WTC11 (cell line): ENCODE measurements around the gene MGAT4A. TPM values are rescaled to one million over a fixed set of nuclear protein-coding genes. Genes with fewer than 3 reads are reported as not detected.

ENCODE experiments used
- ATAC-seq: fragments of 200-7000 bp; cut with Tn5 transposase; 2 replicates; pipeline ENCODE4 v1.10.0; 2021; ENCODE audit warnings: mild to moderate bottlenecking, moderate library complexity
- CTCF ChIA-PET: fragments of 300-600 bp; sonication (Branson Sonifier 250); formaldehyde crosslinking; loops from one replicate; lab custom pipeline; 2021; ENCODE audit warnings: antibody characterized with exemption; lab: Charles Lee
- POLR2A ChIA-PET: fragments of 350-600 bp; sonication (Branson Sonifier 250); formaldehyde crosslinking; loops from one replicate; lab custom pipeline; 2021; ENCODE audit warnings: antibody characterized with exemption; lab: Charles Lee
- DNase-seq: peaks from one replicate; pipeline ENCODE4 v3.0.0; 2021; ENCODE audit warnings: low spot score
- H3K27ac Mint-ChIP-seq: 2 replicates; pipeline ENCODE4 v1.8.0; 2021; ENCODE audit warnings: mixed read lengths
- H3K27me3 Mint-ChIP-seq: 2 replicates; pipeline ENCODE4 v1.8.0; 2021; ENCODE audit warnings: low read depth, mild to moderate bottlenecking, moderate library complexity, mixed read lengths
- H3K36me3 Mint-ChIP-seq: 2 replicates; pipeline ENCODE4 v1.8.0; 2021; ENCODE audit warnings: mixed read lengths
- H3K4me1 Mint-ChIP-seq: 2 replicates; pipeline ENCODE4 v1.8.0; 2022; ENCODE audit warnings: mixed read lengths
- H3K4me3 Mint-ChIP-seq: 2 replicates; pipeline ENCODE4 v1.8.0; 2021; ENCODE audit warnings: mild to moderate bottlenecking, moderate library complexity, mixed read lengths
- H3K9me3 Mint-ChIP-seq: 2 replicates; pipeline ENCODE4 v1.8.0; 2021; ENCODE audit warnings: mixed read lengths
- CREB1 ChIP-seq: sonication (generic); formaldehyde crosslinking; IDR thresholded peaks from 2 replicates; pipeline ENCODE4 v1.8.0; 2023; ENCODE audit warnings: mild to moderate bottlenecking, missing genetic modification reagents
- EMX1 ChIP-seq: fragments of 250-450 bp; sonication (Bioruptor Pico); IDR thresholded peaks from 2 replicates; pipeline ENCODE4 v1.8.0; 2021; ENCODE audit warnings: mild to moderate bottlenecking
- FOXJ3 ChIP-seq: sonication (generic); formaldehyde crosslinking; IDR thresholded peaks from 2 replicates; pipeline ENCODE4 v1.9.0; 2021; ENCODE audit warnings: missing genetic modification reagents, mild to moderate bottlenecking, borderline replicate concordance
- FOXP1 ChIP-seq: sonication (generic); formaldehyde crosslinking; IDR thresholded peaks from 2 replicates; pipeline ENCODE4 v1.8.0; 2022; ENCODE audit warnings: missing genetic modification reagents, mild to moderate bottlenecking, moderate library complexity, borderline replicate concordance
- GRHL2 ChIP-seq: fragments of 250-450 bp; sonication (Bioruptor Pico); IDR thresholded peaks from 2 replicates; pipeline ENCODE4 v1.8.0; 2022; ENCODE audit warnings: mild to moderate bottlenecking, moderate library complexity; ENCODE audit not compliant: insufficient replicate concordance, severe bottlenecking
- JUN ChIP-seq: sonication (generic); formaldehyde crosslinking; IDR thresholded peaks from 2 replicates; pipeline ENCODE4 v1.8.0; 2023; ENCODE audit warnings: mild to moderate bottlenecking, missing genetic modification reagents
- MXD4 ChIP-seq: fragments of 250-450 bp; sonication (Bioruptor Pico); IDR thresholded peaks from 2 replicates; pipeline ENCODE4 v1.8.0; 2021; ENCODE audit warnings: mild to moderate bottlenecking, moderate library complexity, borderline replicate concordance
- NR1H2 ChIP-seq: sonication (generic); formaldehyde crosslinking; IDR thresholded peaks from 2 replicates; pipeline ENCODE4 v1.9.0; 2021; ENCODE audit warnings: mild to moderate bottlenecking, moderate library complexity, missing genetic modification reagents
- OVOL2 ChIP-seq: fragments of 250-450 bp; sonication (Bioruptor Pico); IDR thresholded peaks from 2 replicates; pipeline ENCODE4 v1.9.0; 2021; ENCODE audit warnings: mild to moderate bottlenecking, borderline replicate concordance
- PRRX2 ChIP-seq: fragments of 250-450 bp; sonication (Bioruptor Pico); IDR thresholded peaks from 2 replicates; pipeline ENCODE4 v1.8.0; 2021; ENCODE audit warnings: mild to moderate bottlenecking
- ZNF121 ChIP-seq: sonication (generic); formaldehyde crosslinking; IDR thresholded peaks from 2 replicates; pipeline ENCODE4 v1.8.0; 2023; ENCODE audit warnings: missing genetic modification reagents
- ZNF423 ChIP-seq: fragments of 250-450 bp; sonication (Bioruptor Pico); IDR thresholded peaks from 2 replicates; pipeline ENCODE4 v2.1.2; 2022; ENCODE audit warnings: mild to moderate bottlenecking, moderate library complexity
- total RNA-seq: library from RNA; stranded (reverse); gene quantifications from 3 replicates; pipeline ENCODE4 v1.2.3, GENCODE V29; 2021
- TF ChIP-seq, protein P1 (sequence below): sonication (generic); formaldehyde crosslinking; conservative IDR thresholded peaks from 2 replicates; pipeline ENCODE4 v1.8.1; 2023; ENCODE audit warnings: mild to moderate bottlenecking, low read depth, missing genetic modification reagents, moderate library complexity
- TF ChIP-seq, protein P2 (sequence below): sonication (generic); formaldehyde crosslinking; IDR thresholded peaks from 2 replicates; pipeline ENCODE4 v1.8.0; 2023; ENCODE audit warnings: mild to moderate bottlenecking, missing genetic modification reagents
- TF ChIP-seq, protein P3 (sequence below): sonication (generic); formaldehyde crosslinking; conservative IDR thresholded peaks from 2 replicates; pipeline ENCODE4 v1.8.1; 2022; ENCODE audit warnings: mild to moderate bottlenecking, missing genetic modification reagents
- TF ChIP-seq, protein P4 (sequence below): sonication (generic); formaldehyde crosslinking; IDR thresholded peaks from 2 replicates; pipeline ENCODE4 v1.8.0; 2022; ENCODE audit warnings: mild to moderate bottlenecking, missing genetic modification reagents
- TF ChIP-seq, protein P5 (sequence below): fragments of 250-450 bp; sonication (Bioruptor Pico); IDR thresholded peaks from 2 replicates; pipeline ENCODE4 v1.9.0; 2021; ENCODE audit warnings: mild to moderate bottlenecking
- TF ChIP-seq, protein P6 (sequence below): sonication (generic); formaldehyde crosslinking; IDR thresholded peaks from 2 replicates; pipeline ENCODE4 v1.8.0; 2023; ENCODE audit warnings: missing genetic modification reagents
- TF ChIP-seq, protein P7 (sequence below): fragments of 250-450 bp; sonication (Bioruptor Pico); conservative IDR thresholded peaks from 2 replicates; pipeline ENCODE4 v1.9.0; 2021; ENCODE audit warnings: mild to moderate bottlenecking
- TF ChIP-seq, protein P8 (sequence below): sonication (generic); formaldehyde crosslinking; IDR thresholded peaks from 2 replicates; pipeline ENCODE4 v1.8.1; 2023; ENCODE audit warnings: mild to moderate bottlenecking, missing genetic modification reagents

Gene MGAT4A
- total RNA-seq, 1 experiment from 2014 or later = 6.7 TPM

DNA sequence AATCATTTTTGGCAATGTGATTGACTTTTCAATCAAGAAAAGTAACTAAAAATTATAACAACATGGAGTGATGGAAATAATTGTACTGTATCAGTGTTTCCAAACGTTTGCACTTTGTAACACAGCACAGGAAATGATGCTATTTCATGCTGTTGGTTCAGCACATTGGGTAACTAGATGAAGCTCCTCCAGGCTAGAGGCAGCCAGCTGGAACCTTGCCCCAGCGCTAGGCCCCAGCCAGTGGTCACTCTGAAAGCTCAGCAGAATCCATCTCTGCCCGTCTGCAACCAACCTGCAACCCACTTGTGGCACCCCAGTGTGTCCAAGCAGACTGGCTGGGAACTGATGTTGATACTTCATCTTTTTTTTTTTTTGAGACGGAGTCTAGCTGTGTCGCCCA is 107.3 kb downstream of the MGAT4A start (continued):
- TF ChIP-seq, protein P1, sequence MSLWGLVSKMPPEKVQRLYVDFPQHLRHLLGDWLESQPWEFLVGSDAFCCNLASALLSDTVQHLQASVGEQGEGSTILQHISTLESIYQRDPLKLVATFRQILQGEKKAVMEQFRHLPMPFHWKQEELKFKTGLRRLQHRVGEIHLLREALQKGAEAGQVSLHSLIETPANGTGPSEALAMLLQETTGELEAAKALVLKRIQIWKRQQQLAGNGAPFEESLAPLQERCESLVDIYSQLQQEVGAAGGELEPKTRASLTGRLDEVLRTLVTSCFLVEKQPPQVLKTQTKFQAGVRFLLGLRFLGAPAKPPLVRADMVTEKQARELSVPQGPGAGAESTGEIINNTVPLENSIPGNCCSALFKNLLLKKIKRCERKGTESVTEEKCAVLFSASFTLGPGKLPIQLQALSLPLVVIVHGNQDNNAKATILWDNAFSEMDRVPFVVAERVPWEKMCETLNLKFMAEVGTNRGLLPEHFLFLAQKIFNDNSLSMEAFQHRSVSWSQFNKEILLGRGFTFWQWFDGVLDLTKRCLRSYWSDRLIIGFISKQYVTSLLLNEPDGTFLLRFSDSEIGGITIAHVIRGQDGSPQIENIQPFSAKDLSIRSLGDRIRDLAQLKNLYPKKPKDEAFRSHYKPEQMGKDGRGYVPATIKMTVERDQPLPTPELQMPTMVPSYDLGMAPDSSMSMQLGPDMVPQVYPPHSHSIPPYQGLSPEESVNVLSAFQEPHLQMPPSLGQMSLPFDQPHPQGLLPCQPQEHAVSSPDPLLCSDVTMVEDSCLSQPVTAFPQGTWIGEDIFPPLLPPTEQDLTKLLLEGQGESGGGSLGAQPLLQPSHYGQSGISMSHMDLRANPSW (CRISPR knock-in tag) = no peak
- TF ChIP-seq, protein P2, sequence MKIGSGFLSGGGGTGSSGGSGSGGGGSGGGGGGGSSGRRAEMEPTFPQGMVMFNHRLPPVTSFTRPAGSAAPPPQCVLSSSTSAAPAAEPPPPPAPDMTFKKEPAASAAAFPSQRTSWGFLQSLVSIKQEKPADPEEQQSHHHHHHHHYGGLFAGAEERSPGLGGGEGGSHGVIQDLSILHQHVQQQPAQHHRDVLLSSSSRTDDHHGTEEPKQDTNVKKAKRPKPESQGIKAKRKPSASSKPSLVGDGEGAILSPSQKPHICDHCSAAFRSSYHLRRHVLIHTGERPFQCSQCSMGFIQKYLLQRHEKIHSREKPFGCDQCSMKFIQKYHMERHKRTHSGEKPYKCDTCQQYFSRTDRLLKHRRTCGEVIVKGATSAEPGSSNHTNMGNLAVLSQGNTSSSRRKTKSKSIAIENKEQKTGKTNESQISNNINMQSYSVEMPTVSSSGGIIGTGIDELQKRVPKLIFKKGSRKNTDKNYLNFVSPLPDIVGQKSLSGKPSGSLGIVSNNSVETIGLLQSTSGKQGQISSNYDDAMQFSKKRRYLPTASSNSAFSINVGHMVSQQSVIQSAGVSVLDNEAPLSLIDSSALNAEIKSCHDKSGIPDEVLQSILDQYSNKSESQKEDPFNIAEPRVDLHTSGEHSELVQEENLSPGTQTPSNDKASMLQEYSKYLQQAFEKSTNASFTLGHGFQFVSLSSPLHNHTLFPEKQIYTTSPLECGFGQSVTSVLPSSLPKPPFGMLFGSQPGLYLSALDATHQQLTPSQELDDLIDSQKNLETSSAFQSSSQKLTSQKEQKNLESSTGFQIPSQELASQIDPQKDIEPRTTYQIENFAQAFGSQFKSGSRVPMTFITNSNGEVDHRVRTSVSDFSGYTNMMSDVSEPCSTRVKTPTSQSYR (CRISPR knock-in tag) = no peak
- TF ChIP-seq, protein P3, sequence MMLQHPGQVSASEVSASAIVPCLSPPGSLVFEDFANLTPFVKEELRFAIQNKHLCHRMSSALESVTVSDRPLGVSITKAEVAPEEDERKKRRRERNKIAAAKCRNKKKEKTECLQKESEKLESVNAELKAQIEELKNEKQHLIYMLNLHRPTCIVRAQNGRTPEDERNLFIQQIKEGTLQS (CRISPR knock-in tag) = no peak
- TF ChIP-seq CREB1 (CRISPR knock-in tag) = no peak
- TF ChIP-seq MXD4 (CRISPR knock-in tag) = no peak
- TF ChIP-seq, protein P4, sequence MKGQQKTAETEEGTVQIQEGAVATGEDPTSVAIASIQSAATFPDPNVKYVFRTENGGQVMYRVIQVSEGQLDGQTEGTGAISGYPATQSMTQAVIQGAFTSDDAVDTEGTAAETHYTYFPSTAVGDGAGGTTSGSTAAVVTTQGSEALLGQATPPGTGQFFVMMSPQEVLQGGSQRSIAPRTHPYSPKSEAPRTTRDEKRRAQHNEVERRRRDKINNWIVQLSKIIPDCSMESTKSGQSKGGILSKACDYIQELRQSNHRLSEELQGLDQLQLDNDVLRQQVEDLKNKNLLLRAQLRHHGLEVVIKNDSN (CRISPR knock-in tag) = no peak
- TF ChIP-seq PRRX2 (CRISPR knock-in tag) = no peak
- TF ChIP-seq GRHL2 (CRISPR knock-in tag) = no peak
- TF ChIP-seq, protein P5, sequence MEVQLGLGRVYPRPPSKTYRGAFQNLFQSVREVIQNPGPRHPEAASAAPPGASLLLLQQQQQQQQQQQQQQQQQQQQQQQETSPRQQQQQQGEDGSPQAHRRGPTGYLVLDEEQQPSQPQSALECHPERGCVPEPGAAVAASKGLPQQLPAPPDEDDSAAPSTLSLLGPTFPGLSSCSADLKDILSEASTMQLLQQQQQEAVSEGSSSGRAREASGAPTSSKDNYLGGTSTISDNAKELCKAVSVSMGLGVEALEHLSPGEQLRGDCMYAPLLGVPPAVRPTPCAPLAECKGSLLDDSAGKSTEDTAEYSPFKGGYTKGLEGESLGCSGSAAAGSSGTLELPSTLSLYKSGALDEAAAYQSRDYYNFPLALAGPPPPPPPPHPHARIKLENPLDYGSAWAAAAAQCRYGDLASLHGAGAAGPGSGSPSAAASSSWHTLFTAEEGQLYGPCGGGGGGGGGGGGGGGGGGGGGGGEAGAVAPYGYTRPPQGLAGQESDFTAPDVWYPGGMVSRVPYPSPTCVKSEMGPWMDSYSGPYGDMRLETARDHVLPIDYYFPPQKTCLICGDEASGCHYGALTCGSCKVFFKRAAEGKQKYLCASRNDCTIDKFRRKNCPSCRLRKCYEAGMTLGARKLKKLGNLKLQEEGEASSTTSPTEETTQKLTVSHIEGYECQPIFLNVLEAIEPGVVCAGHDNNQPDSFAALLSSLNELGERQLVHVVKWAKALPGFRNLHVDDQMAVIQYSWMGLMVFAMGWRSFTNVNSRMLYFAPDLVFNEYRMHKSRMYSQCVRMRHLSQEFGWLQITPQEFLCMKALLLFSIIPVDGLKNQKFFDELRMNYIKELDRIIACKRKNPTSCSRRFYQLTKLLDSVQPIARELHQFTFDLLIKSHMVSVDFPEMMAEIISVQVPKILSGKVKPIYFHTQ = no peak
- no peak for TF ChIP-seq EMX1 (CRISPR knock-in tag)
- TF ChIP-seq ZNF121 (CRISPR knock-in tag) = no peak

DNA sequence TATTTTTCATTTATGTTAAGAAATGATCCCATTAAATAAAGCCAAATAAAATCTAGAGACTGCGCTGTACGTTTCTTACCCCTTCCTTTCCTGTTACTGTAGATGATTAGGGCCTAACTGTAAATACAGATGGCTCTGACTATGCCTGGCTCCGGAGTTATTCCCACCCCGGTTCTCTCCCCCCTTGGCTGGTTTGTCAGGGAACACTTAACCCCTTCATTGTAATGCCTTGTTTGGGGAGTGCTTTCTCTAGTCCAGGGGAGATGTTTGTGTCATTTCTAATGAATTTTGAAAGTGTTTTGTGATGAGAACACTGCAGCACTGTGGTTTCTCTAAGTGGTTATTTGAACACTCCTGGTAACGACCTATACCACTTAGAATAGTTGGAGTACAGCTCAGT is 113.8 kb downstream of the MGAT4A start:
- ChIA-PET POLR2A (no interaction called here), CTCF (no interaction called here)
- no peak overlapping the region for H3K4me3 Mint-ChIP-seq
- H3K27ac Mint-ChIP-seq = no peak overlapping the region
- DNase-seq = no peak
- no peaks in the 10 kb centered on the region for H3K4me1 Mint-ChIP-seq
- ATAC-seq = no peak
- H3K36me3 Mint-ChIP-seq = peaks cover 38% of the 10 kb centered on the region
- no peaks in the 10 kb centered on the region for H3K27me3 Mint-ChIP-seq
- H3K9me3 Mint-ChIP-seq = no peaks in the 10 kb centered on the region
- TF ChIP-seq ZNF423 (CRISPR knock-in tag) = no peak
- TF ChIP-seq FOXP1 (CRISPR knock-in tag) = no peak
- TF ChIP-seq, protein P4 (CRISPR knock-in tag) = no peak
- no peak for TF ChIP-seq JUN (CRISPR knock-in tag)
- no peak for TF ChIP-seq FOXJ3
- TF ChIP-seq, protein P6, sequence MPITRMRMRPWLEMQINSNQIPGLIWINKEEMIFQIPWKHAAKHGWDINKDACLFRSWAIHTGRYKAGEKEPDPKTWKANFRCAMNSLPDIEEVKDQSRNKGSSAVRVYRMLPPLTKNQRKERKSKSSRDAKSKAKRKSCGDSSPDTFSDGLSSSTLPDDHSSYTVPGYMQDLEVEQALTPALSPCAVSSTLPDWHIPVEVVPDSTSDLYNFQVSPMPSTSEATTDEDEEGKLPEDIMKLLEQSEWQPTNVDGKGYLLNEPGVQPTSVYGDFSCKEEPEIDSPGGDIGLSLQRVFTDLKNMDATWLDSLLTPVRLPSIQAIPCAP = no peak
- TF ChIP-seq NR1H2 (CRISPR knock-in tag) = no peak
- TF ChIP-seq, protein P7, sequence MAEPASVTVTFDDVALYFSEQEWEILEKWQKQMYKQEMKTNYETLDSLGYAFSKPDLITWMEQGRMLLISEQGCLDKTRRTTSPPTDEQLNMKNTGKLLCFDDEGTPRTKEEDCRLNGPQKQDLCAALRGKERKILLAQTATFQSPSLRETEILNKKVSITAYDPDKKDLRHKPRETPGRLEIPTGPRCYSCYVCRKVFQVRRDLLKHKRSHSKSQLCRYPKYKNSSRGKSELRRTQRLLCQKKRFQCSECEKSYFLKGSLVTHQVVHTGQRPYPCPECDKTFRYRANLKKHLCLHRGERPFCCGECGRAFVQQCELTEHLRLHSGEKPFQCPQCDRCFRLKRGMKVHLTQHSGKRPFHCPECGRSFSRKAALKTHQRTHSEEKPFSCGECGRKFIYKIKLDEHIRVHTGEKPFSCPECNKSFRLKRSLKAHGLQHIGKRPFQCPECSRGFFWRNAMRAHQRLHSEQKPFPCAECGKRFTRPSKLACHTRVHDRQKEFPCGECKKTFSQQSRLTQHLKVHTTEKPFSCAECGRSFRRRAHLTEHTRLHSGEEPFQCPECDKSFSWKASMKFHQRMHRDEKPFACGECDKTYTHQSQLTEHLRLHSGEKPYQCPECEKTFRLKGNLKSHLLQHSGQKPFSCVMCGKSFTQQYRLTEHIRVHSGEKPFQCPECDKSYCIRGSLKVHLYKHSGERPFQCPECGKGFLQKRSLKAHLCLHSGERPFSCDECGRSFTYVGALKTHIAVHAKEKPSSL (CRISPR knock-in tag) = no peak
- TF ChIP-seq, protein P8, sequence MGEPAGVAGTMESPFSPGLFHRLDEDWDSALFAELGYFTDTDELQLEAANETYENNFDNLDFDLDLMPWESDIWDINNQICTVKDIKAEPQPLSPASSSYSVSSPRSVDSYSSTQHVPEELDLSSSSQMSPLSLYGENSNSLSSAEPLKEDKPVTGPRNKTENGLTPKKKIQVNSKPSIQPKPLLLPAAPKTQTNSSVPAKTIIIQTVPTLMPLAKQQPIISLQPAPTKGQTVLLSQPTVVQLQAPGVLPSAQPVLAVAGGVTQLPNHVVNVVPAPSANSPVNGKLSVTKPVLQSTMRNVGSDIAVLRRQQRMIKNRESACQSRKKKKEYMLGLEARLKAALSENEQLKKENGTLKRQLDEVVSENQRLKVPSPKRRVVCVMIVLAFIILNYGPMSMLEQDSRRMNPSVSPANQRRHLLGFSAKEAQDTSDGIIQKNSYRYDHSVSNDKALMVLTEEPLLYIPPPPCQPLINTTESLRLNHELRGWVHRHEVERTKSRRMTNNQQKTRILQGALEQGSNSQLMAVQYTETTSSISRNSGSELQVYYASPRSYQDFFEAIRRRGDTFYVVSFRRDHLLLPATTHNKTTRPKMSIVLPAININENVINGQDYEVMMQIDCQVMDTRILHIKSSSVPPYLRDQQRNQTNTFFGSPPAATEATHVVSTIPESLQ (CRISPR knock-in tag) = no peak
- no peak for TF ChIP-seq OVOL2
